Activated naive CD4-positive, alpha-beta T cell treated with anti-CD3 and anti-CD28 coated beads for 36 hours (primary cell): Measurements from ENCODE around the gene TIPARP. TPM values are rescaled to one million over a fixed set of nuclear protein-coding genes. Genes with fewer than 3 reads are reported as not detected.
"Not testable (repeated sequence)": the region's sequence is repeated elsewhere in the genome, so short reads cannot be mapped to it uniquely, and the experiment has no call there.

Experiments used
- CTCF ChIA-PET: fragments of 350-600 bp; sonication (Branson Sonifier 250); formaldehyde crosslinking; loops from one replicate; lab custom pipeline; 2021; ENCODE audit warnings: antibody characterized with exemption; lab: Charles Lee
- DNase-seq: peaks from one replicate; pipeline ENCODE4 v3.0.0-alpha.2; 2020
- H3K27ac Mint-ChIP-seq: one replicate; pipeline ENCODE4 v1.8.0; 2021; ENCODE audit warnings: mild to moderate bottlenecking, mixed read lengths
- H3K27me3 Mint-ChIP-seq: one replicate; pipeline ENCODE4 v1.8.0; 2021; ENCODE audit warnings: low read depth, mixed read lengths
- H3K36me3 Mint-ChIP-seq: one replicate; pipeline ENCODE4 v1.8.0; 2021; ENCODE audit warnings: low read depth, mixed read lengths
- H3K4me1 Mint-ChIP-seq: one replicate; pipeline ENCODE4 v1.8.0; 2021; ENCODE audit warnings: low read depth, mixed read lengths
- H3K4me3 Mint-ChIP-seq: one replicate; pipeline ENCODE4 v1.8.0; 2021; ENCODE audit warnings: mild to moderate bottlenecking, moderate library complexity, mixed read lengths
- H3K9me3 Mint-ChIP-seq: one replicate; pipeline ENCODE4 v1.8.0; 2021; ENCODE audit warnings: mixed read lengths
- intact Hi-C: fragments of 100-400 bp; cut with micrococcal nuclease; formaldehyde crosslinking; loops from one replicate; pipeline ENCODE4 v1.15.1; 2023
- total RNA-seq, 2 experiments: library from RNA; stranded (reverse); gene quantifications; one replicate each; pipeline ENCODE4 v1.2.3, GENCODE V29; 2021

TIPARP gene
- total RNA-seq, 2 experiments from 2014 or later: 15.7 to 17.1 TPM

DNA sequence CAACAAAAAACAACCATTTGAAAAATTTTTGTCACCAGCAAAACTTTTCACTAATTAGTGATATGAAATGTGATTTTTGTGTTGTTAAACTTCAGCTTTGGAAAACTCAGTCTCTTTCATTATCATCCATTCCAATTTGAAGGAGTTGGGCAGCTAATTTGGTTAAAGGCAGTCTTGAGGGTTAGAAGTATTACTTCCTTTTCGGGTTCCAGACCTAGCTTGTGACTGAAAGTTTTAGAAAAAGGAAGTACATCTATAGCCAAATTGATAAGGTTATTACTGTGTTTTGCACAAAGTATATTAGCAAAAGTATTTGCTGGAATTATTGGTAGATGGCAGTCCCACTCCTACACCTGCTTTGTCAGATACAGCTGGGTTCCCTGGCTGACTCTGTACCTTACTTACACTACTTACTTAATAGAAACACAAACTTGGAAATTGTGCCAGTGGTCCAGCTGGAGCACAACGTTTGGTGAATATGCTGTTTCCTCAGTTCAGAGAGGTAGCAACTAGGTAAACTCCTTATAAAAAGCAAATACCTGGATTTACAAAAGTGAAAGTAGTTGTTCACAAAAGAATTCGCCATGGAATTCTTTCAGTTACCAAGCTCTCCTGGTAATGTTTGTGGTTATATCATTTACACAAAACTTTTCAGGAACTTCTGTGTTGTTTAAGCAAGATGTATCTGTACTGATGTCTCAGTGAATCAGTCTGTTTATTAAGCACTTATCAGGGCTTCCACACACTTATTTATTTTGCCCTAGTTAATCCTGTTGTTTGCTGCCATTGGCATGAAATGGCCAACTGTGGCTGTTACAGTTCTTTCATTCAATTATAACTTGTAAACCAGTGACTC is 31.6 kb downstream of the TIPARP start:
- peaks cover 25% of the 10 kb centered on the region for H3K36me3 Mint-ChIP-seq
- H3K27me3 Mint-ChIP-seq: no peaks in the 10 kb centered on the region
- no peak overlapping the region for H3K27ac Mint-ChIP-seq

DNA sequence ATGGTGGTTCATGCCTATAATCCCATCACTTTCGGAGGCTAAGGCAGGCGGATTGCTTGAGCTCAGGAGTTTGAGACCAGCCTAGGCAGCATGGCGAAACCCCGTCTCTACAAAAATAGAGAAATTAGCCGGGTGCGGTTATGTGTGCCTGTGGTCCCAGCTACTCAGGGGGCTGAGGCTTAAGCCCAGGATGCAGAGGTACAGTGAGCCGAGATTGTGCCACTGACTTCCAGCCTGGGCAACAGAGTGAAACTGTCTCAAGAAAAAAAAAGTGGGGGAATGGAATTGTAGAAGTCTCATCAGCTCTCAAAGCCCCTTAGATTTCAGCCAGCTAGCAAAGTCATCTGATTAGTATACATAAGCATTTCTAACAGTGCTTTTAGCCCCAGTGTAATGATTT is 33.2 kb downstream of the TIPARP start:
- H3K9me3 Mint-ChIP-seq: no peaks in the 10 kb centered on the region
- no peak overlapping the region for H3K27ac Mint-ChIP-seq
- CTCF ChIA-PET: interaction anchor here (0.9 to 2.0 kb wide), 2 partner anchors 430 to 431 kb away, joined by 3 to 6 read pairs; no protein-coding TSS in a partner anchor
- DNase-seq: no peak
- peaks cover 25% of the 10 kb centered on the region for H3K36me3 Mint-ChIP-seq
- intact Hi-C loops: no loop called here
- H3K4me1 Mint-ChIP-seq: peaks cover 3% of the 10 kb centered on the region
- H3K27me3 Mint-ChIP-seq: no peaks in the 10 kb centered on the region
- H3K4me3 Mint-ChIP-seq: no peak overlapping the region

More for the DNA sequence above, 31.6 kb downstream of the TIPARP start:
- intact Hi-C loops: no loop called here
- DNase-seq: no peak
- CTCF ChIA-PET: interaction anchor here (2.0 kb wide), 1 partner anchor 431 kb away, joined by 6 read pairs; no protein-coding TSS in a partner anchor
- peaks cover 4% of the 10 kb centered on the region for H3K4me1 Mint-ChIP-seq
- no peak overlapping the region for H3K4me3 Mint-ChIP-seq
- no peaks in the 10 kb centered on the region for H3K9me3 Mint-ChIP-seq

DNA sequence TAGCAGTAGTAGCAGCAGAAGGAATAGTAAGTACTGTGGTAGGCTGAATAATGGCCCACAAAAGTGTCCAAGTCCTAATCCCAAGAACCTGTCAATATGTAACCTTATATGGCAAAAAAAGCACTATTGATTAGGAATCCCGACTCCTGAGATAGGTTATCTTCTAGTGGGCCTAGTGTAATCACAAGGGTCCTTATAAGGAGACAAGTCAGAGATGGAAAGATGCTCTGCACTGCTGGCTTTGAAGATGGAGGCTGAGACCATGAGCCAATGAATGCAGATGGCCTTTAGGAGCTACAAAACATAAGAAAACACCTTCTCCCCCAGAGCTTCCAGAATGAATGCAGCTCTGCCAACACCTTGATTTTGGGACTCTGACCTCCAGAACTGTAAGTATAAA is 36.0 kb downstream of the TIPARP start:
- Mint-ChIP-seq H3K27me3 (no peaks in the 10 kb centered on the region), H3K4me3 (no peak overlapping the region), H3K36me3 (peaks cover 14% of the 10 kb centered on the region), H3K27ac (no peak overlapping the region), H3K9me3 (no peaks in the 10 kb centered on the region), H3K4me1 (peaks cover 3% of the 10 kb centered on the region)
- CTCF ChIA-PET: no interaction called here
- intact Hi-C loops: no loop called here
- DNase-seq: no peak

DNA sequence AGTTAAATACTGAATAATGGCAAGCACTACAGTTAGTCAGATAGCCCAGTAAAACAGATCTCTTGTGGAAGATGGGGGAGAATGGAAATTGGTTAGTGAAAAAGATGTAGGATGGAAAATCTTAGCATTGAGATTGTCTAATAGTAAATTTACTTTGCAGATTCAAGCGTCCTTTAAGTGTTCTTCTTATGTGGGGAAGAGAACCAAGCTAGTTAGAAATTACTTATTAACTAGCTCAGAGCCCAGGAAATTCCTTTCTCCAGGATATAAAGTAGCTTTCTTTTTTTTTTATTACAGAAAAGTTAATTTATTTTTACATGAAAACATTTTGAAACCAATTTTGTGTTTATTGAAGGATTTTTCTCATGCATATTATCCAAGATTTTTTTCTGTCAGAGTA is 36.7 kb downstream of the TIPARP start:
- H3K4me3 Mint-ChIP-seq: no peak overlapping the region
- H3K27me3 Mint-ChIP-seq: no peaks in the 10 kb centered on the region
- intact Hi-C loops: no loop called here
- H3K36me3 Mint-ChIP-seq: peaks cover 14% of the 10 kb centered on the region
- CTCF ChIA-PET: no interaction called here
- no peak for DNase-seq
- no peak overlapping the region for H3K27ac Mint-ChIP-seq
- peaks cover 3% of the 10 kb centered on the region for H3K4me1 Mint-ChIP-seq
- no peaks in the 10 kb centered on the region for H3K9me3 Mint-ChIP-seq

DNA sequence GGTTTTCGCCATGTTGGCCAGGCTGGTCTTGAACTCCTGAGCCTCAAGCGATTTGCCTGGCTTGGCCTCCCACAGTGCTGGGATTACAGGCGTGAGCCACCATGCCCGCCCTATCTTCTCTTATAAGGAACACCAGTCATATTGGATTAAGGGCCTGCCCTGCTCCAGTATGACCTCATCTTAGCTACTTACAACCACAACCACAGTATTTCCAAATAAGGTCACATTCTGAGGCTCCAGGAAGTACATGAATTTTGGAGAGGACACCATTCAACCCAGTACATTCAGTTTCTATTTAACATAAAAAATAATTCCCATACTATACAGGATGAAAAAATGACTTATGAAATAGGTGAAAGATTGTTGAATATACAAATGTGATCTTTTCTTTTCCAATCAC is 37.6 kb downstream of the TIPARP start:
- CTCF ChIA-PET, H3K9me3 Mint-ChIP-seq, intact Hi-C loops, H3K4me3 Mint-ChIP-seq, H3K27me3 Mint-ChIP-seq, H3K4me1 Mint-ChIP-seq, H3K27ac Mint-ChIP-seq, DNase-seq: not testable (repeated sequence)
- peaks cover 12% of the 10 kb centered on the region for H3K36me3 Mint-ChIP-seq

DNA sequence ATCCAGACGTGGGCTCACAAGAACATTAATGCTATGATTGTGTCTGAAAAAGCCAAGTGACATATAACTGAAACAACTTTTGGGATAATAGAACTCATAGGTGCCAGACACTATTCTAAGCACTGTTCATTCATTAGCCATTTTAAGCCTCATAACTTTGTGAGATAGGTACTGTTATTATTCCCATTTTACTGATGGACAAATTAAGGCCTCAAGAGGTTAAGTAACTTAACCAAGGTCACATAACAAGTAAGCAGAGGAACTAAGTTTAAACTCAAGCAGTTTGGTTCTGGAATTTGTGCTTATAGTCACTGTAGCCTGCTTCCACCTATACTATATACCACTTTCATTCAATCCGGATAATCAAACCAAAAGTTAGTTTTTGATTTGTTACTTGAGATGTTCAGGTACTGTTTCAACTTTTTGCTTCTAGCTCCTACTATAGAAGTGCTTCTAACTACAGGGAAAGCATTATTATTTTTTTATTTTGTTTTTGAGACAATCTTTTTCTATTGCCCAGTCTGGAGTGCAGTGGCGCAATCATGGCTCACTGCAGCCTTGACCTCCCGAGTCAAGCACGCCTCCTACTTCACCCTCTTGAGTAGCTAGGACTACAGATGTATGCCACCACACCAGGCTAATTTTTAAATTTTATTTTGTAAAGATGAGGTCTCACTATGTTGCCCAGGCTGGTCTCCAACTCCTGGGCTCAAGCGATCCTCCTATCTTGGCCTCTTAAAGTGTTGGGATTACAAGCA is 41.9 kb downstream of the TIPARP start:
- Mint-ChIP-seq H3K36me3 (peaks cover 3% of the 10 kb centered on the region), H3K27me3 (no peaks in the 10 kb centered on the region), H3K9me3 (no peaks in the 10 kb centered on the region), H3K4me3 (no peak overlapping the region), H3K27ac (no peak overlapping the region), H3K4me1 (no peaks in the 10 kb centered on the region)
- no peak for DNase-seq
- CTCF ChIA-PET: no interaction called here
- intact Hi-C loops: no loop called here

DNA sequence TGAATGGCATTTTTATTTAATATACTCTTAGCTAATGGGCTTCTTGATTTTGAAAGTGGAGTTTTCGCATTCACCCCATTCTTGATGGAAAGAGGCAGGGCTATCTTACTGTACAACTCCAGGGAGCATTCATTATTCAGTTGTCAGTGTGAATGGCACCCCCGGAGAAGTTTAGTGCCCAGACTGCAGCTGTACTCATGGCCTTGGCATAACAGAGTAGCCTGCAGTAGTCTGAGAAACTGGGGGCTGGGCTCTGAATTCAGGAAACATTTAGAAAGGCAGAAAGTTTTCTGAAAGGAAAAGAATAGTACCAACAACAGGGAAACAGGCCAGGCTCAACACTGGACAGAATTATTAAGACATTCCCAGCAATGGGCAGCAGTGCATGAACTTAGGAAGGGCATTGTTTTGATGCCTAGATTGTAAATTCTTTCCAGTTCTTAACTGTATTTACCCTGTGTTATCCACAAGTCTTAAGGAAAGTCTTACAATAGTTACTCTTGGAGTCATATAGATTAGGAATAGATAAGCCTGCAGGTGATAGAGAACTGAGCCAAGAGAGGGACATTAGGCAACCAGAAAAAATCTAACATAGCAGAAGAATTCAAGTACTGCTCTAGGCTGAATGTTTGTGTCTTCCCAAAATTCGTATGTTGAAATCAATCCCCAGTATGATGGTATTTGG is 44.4 kb downstream of the TIPARP start:
- CTCF ChIA-PET: interaction anchor here (0.9 kb wide), 1 partner anchor 418 kb away, joined by 3 read pairs; no protein-coding TSS in a partner anchor

DNA sequence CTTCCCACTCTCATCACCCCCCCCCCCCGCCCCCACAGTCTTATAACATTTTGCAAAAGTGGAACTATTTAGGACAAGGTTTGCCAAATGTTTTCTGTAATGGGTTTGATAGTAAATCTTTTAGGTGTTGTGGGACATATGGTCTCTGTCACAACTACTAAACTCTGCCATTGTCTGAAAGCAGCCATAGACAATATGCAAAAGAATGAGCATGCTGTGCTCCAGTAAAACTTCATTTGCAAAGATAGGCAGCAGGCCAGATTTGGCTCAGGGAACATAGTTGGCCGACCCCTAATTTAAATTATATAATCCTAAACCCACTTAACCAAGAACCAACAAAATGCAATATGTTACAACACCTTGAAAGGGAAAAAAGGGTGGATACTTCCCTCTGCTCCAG is 46.4 kb downstream of the TIPARP start:
- intact Hi-C loops: no loop called here
- H3K27ac Mint-ChIP-seq: no peak overlapping the region
- H3K36me3 Mint-ChIP-seq: no peaks in the 10 kb centered on the region
- no peak overlapping the region for H3K4me3 Mint-ChIP-seq
- CTCF ChIA-PET: no interaction called here
- no peaks in the 10 kb centered on the region for H3K9me3 Mint-ChIP-seq
- H3K27me3 Mint-ChIP-seq: no peaks in the 10 kb centered on the region
- DNase-seq: no peak
- H3K4me1 Mint-ChIP-seq: peaks cover 3% of the 10 kb centered on the region

More for the DNA sequence above, 44.4 kb downstream of the TIPARP start:
- Mint-ChIP-seq H3K9me3 (no peaks in the 10 kb centered on the region), H3K4me3 (no peak overlapping the region), H3K36me3 (peaks cover 3% of the 10 kb centered on the region), H3K27ac (no peak overlapping the region), H3K4me1 (peaks cover 3% of the 10 kb centered on the region), H3K27me3 (no peaks in the 10 kb centered on the region)
- intact Hi-C loops: no loop called here
- DNase-seq: no peak

DNA sequence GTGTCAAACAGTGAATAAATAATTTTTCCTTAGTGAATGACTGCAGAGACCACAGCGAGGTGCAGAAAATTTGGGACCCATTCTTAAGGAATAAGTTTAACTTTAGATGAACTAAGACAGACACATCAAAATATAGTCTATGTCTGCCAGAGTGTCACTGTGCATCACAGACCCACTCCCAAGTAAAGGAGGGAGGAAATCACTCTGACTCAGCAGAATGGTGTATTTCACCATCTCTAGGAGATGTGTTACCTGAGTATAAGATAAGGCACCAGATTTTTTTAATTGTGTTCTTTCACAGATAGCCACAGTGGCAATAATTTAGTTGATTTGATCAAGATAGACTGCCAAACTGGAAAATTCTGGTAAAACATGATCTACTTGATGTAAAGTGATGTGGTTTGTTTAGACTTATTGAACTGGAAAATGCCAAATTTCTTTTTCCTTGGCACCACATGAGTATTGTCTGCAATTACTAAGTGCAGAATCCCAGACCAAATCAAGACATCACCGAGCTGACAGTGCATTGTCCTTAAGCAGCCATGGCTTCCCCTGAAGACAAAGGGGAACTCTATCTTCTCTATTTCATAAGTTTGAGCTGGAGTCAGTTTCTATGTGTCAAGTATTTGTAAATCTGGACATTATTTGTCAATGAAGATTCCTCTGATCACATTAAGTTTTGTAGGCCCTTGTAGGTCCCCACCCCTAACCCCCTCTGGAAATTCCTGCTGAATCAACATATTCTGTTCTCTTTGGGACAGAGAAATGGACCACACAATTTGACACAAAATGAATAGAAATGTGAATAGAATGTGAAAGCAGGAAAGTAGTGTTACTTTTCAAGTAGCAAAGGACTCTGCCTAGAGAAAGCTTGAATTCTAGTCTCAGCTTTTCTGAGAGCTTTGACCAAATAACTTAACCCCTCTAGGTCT is 47.6 kb downstream of the TIPARP start:
- Mint-ChIP-seq H3K36me3 (no peaks in the 10 kb centered on the region), H3K4me1 (peaks cover 3% of the 10 kb centered on the region), H3K27ac (no peak overlapping the region), H3K9me3 (no peaks in the 10 kb centered on the region), H3K27me3 (no peaks in the 10 kb centered on the region), H3K4me3 (no peak overlapping the region)
- intact Hi-C loops: no loop called here
- DNase-seq: no peak
- CTCF ChIA-PET: no interaction called here

DNA sequence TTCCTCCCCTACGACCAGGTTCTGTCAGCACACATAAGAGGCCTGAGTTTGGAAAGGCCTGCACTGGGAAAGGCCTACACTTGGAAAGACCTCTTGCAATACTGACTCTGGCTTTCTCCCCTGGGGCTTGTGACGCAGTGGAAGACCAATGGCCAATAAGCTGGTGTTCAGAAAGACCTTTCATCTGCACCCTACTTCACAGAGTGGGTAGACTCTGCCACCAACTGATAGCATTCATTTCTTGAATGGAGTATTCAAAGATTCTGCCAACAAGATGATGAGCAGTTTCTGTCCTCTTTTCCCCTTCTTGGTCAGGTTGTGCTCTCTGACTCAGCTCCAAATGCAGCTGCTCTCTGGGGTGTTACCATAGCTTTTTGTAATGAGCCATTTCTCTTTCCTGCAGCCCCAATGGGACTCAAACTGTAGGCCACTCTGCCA is 48.8 kb downstream of the TIPARP start:
- no peaks in the 10 kb centered on the region for H3K27me3 Mint-ChIP-seq
- H3K9me3 Mint-ChIP-seq: no peaks in the 10 kb centered on the region
- no peak overlapping the region for H3K27ac Mint-ChIP-seq
- intact Hi-C loops: no loop called here
- DNase-seq: peak; percentile 11
- H3K36me3 Mint-ChIP-seq: no peaks in the 10 kb centered on the region
- peaks cover 3% of the 10 kb centered on the region for H3K4me1 Mint-ChIP-seq
- CTCF ChIA-PET: interaction anchor here (0.6 kb wide), 1 partner anchor 412 kb away, joined by 3 read pairs; no protein-coding TSS in a partner anchor
- H3K4me3 Mint-ChIP-seq: no peak overlapping the region

DNA sequence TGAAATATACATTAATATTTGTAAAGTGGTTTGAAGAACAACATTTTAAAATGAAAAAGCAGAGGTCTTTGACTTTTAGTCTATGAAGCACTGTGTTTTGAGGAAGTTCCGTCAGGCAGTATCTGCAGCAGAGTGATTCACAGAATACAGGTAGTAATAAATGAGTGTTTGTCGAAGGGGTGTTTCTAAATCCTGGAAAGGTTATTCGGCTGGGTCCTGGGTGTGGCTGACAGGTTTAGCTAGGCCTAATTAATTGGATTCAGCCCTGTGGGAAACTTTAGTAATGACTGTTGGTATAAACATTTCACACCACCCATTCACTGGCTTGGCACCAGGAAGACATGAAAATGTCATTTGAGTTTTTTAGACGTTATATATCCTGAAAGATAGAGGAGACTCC is 51.3 kb downstream of the TIPARP start:
- Mint-ChIP-seq H3K4me1 (peaks cover 3% of the 10 kb centered on the region), H3K4me3 (no peak overlapping the region), H3K36me3 (no peaks in the 10 kb centered on the region), H3K27ac (no peak overlapping the region), H3K9me3 (no peaks in the 10 kb centered on the region), H3K27me3 (no peaks in the 10 kb centered on the region)
- CTCF ChIA-PET: no interaction called here
- DNase-seq: no peak
- intact Hi-C loops: no loop called here
